Measurements from ENCODE around the gene UBL4A. TPM values are rescaled to one million over a fixed set of nuclear protein-coding genes. Genes with fewer than 3 reads are reported as not detected.

UBL4A gene
- total RNA-seq, 4 donors from 2014 or later, result 14.7 to 36.3 (median 29.5) TPM

DNA sequence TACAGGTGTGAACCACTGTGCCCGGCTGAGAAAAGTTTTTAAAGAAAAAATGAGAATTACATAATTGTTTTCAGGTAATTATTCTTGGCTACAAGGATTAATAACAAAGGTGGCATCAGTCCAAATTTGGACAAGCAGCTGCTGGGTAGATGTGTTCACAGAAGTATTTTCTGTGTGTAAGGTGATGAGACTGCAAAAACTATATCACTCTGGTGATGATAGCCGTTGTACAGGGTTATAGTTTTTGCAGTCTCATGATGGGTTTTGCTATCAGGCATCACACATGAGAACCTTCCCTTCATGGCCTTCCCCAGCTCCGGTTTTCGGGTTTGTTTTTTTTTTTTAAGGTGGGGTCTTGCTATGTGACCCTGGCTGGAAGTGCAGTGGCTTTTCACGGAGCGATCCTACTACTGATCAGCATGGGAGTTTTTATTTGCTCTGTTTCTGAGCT lies 9.1 kb upstream of the UBL4A start:
- intact Hi-C loops (cut with DNase I; ENCODE audit: low total_unique reads), result no loop called here
- no peaks in the 10 kb centered on the region for H3K36me3 ChIP-seq
- H3K4me1 ChIP-seq, result no peaks in the 10 kb centered on the region
- no peak overlapping the region for H3K27ac ChIP-seq
- no peak for DNase-seq
- H3K9me3 ChIP-seq, result no peaks in the 10 kb centered on the region
- H3K27me3 ChIP-seq, result no peaks in the 10 kb centered on the region
- TF ChIP-seq POLR2A (IDR thresholded peaks at IDR 0.05), result no peak
- TF ChIP-seq, protein P1, sequence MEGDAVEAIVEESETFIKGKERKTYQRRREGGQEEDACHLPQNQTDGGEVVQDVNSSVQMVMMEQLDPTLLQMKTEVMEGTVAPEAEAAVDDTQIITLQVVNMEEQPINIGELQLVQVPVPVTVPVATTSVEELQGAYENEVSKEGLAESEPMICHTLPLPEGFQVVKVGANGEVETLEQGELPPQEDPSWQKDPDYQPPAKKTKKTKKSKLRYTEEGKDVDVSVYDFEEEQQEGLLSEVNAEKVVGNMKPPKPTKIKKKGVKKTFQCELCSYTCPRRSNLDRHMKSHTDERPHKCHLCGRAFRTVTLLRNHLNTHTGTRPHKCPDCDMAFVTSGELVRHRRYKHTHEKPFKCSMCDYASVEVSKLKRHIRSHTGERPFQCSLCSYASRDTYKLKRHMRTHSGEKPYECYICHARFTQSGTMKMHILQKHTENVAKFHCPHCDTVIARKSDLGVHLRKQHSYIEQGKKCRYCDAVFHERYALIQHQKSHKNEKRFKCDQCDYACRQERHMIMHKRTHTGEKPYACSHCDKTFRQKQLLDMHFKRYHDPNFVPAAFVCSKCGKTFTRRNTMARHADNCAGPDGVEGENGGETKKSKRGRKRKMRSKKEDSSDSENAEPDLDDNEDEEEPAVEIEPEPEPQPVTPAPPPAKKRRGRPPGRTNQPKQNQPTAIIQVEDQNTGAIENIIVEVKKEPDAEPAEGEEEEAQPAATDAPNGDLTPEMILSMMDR (IDR thresholded peaks at IDR 0.05), result no peak
- H3K4me3 ChIP-seq, result no peak overlapping the region

DNA sequence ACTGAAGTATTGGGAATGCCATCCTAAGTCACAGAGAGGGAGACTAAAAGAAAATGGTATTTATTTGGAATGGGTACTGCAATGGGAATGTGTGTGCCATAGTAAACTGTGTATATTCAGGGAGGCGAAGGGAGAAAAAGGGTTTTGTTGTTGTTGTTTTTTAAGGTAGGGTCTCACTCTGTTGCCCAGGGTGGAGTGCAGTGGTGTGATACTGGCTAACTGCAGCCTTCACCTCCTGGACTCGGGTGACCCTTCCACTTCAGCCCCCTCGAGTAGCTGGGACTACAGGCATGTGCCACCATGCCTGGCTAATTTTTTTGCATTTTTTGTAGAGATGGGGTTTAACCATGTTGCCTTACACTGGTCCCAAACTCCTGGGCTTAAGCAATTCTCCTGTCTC lies 8.3 kb upstream of the UBL4A start:
- intact Hi-C loops (cut with DNase I; ENCODE audit: low total_unique reads), result no loop called here
- no peaks in the 10 kb centered on the region for H3K36me3 ChIP-seq
- DNase-seq, result no peak
- H3K4me1 ChIP-seq, result no peaks in the 10 kb centered on the region
- no peak for TF ChIP-seq POLR2A (IDR thresholded peaks at IDR 0.05)
- TF ChIP-seq, protein P1 (IDR thresholded peaks at IDR 0.05), result no peak
- no peaks in the 10 kb centered on the region for H3K9me3 ChIP-seq
- H3K4me3 ChIP-seq, result no peak overlapping the region
- no peak overlapping the region for H3K27ac ChIP-seq
- H3K27me3 ChIP-seq, result no peaks in the 10 kb centered on the region

DNA sequence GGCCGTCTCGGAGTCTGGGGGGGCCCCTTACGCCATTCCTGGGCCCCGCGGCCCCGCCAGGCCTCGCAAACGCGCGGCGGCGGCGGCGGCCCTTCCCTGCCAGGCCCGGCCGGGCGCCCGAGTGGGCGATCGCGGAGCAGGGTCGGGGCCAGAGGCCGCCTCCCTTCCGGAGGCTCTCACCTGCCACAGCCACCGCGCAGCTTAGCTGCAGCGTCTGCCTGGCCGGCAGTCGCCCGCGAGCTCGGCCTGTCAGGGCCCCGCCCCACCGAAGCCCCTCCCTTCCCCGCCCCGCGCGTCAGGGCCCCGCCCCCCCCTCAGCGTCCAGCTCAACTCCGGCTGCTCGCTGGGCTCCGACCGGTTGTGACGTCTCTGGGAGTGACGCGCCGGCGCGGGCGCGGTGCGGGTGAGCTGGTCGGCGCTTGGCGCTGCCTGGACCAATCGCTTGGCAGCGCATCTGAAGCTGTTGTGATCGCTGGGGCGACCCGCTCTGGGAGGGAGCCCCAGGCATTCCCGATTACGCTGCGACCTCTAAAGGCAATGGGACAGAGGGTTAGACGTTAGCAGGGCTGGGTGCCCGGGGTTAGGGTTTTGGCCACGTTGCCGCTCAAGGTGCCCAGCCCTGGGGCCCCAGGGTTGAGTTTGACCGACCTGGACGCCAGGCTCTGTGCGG lies 4.1 kb upstream of the UBL4A start, which contains the start of gene SLC10A3:
Gene SLC10A3 (minus strand): TSS at position 216 of the 670 bp plus-strand sequence. CDS start 1,689 bp downstream, outside the sequence.
- intact Hi-C loops (cut with DNase I; ENCODE audit: low total_unique reads), result no loop called here
- no peaks in the 10 kb centered on the region for H3K4me1 ChIP-seq
- H3K27me3 ChIP-seq, result no peaks in the 10 kb centered on the region
- DNase-seq, result peak; percentile 91 to 92
- H3K9me3 ChIP-seq, result no peaks in the 10 kb centered on the region
- TF ChIP-seq, protein P1 (IDR thresholded peaks at IDR 0.05), result no peak
- TF ChIP-seq POLR2A (IDR thresholded peaks at IDR 0.05), result peak; percentile 70 to 94
- peak within 1 kb of the TSS; percentile 37 to 65 for H3K4me3 ChIP-seq
- no peaks in the 10 kb centered on the region for H3K36me3 ChIP-seq
- peak within 1 kb of the TSS; percentile 74 to 93 for H3K27ac ChIP-seq

DNA sequence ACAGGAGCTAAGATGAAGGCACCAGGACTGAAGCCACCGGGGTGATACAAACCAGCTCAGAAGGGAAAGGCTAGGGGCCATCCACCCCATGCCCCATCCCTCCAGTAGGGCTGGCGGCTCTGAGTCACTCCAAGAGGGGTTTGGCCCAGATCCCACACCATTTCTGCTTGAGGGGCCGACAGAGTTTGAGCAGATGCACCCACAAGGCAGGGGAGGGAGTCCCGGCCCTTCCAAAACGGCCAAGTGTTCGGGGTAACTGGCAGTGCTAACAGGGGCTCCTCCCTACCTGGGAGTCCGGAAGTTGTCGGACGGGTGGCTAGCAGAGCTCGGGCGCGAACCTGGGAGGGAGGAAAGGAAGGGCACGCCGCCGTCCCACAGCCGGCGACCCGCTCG lies 3.6 kb upstream of the UBL4A start:
- Histone ChIP-seq H3K4me3 (peak overlapping the region; percentile 37 to 65), H3K36me3 (no peaks in the 10 kb centered on the region), H3K9me3 (no peaks in the 10 kb centered on the region), H3K27me3 (no peaks in the 10 kb centered on the region), H3K27ac (peak overlapping the region; percentile 74 to 93), H3K4me1 (no peaks in the 10 kb centered on the region)
- DNase-seq, result peak; percentile 58 to 72
- TF ChIP-seq, protein P1 (IDR thresholded peaks at IDR 0.05), result no peak
- TF ChIP-seq POLR2A (IDR thresholded peaks at IDR 0.05), result no peak
- intact Hi-C loops (cut with DNase I; ENCODE audit: low total_unique reads), result no loop called here

DNA sequence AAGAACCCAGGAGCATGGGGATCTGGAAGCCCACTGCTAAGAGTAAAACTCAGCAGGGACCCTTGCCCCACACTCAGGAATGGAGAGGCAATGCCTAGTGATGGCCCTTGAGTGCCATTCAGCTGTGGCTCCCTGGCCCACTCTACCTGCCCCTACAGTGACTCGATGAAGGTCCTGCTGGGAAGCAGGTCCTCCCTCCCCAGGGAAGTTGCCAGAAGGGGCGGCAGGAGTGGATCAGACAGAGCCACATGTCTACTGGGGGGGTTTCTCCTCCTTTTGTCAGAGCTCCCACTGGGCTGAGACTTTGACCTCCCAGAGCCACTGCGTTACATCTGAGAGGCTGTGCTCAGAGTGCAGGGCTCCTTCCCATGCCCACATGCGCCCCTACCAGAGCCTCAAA lies 2.8 kb upstream of the UBL4A start:
- H3K36me3 ChIP-seq, result no peaks in the 10 kb centered on the region
- TF ChIP-seq POLR2A (IDR thresholded peaks at IDR 0.05), result no peak
- TF ChIP-seq, protein P1 (IDR thresholded peaks at IDR 0.05), result no peak
- no peak for DNase-seq
- intact Hi-C loops (cut with DNase I; ENCODE audit: low total_unique reads), result no loop called here
- H3K4me3 ChIP-seq, result peak overlapping the region in 1 of 2 donors; percentile 65
- H3K27ac ChIP-seq, result peak overlapping the region; percentile 74 to 93
- H3K4me1 ChIP-seq, result no peaks in the 10 kb centered on the region
- H3K27me3 ChIP-seq, result no peaks in the 10 kb centered on the region
- no peaks in the 10 kb centered on the region for H3K9me3 ChIP-seq

Measured in uterus (tissue), 4 donors.